Activated T-cell treated with anti-CD3 and anti-CD28 coated beads, Interleukin-2, amount 50 U/mL, for 4 hours (primary cell): ENCODE results near the gene MED12L. TPM values are rescaled to one million over a fixed set of nuclear protein-coding genes. Genes with fewer than 3 reads are reported as not detected.
"Not testable (repeated sequence)": the region's sequence is repeated elsewhere in the genome, so short reads cannot be mapped to it uniquely, and the experiment has no call there.

Experiments
- ATAC-seq, 2 donors: fragments of 200-7000 bp; cut with Tn5 transposase; one replicate each; pipeline ENCODE4 v1.10.0; 2021
- DNase-seq: peaks from one replicate; pipeline ENCODE4 v3.0.0-alpha.2; 2020
- H3K27me3 Mint-ChIP-seq: one replicate; pipeline ENCODE4 v1.8.0; 2021; ENCODE audit warnings: low read depth, mixed read lengths
- H3K36me3 Mint-ChIP-seq: one replicate; pipeline ENCODE4 v1.8.0; 2022; ENCODE audit warnings: mixed read lengths; ENCODE audit not compliant: insufficient read depth
- H3K4me1 Mint-ChIP-seq: one replicate; pipeline ENCODE4 v1.8.0; 2021; ENCODE audit warnings: low read depth, mixed read lengths
- H3K4me3 Mint-ChIP-seq: one replicate; pipeline ENCODE4 v1.8.0; 2021; ENCODE audit warnings: mild to moderate bottlenecking, moderate library complexity, mixed read lengths
- H3K9me3 Mint-ChIP-seq: one replicate; pipeline ENCODE4 v1.8.0; 2021; ENCODE audit warnings: mixed read lengths
- total RNA-seq, 3 donors: library from RNA; stranded (reverse); gene quantifications; one replicate each; pipeline ENCODE4 v1.2.1, GENCODE V29; 2021

MED12L gene
- total RNA-seq, 3 donors from 2014 or later, result 1.1 to 3.3 (median 1.9) TPM

DNA sequence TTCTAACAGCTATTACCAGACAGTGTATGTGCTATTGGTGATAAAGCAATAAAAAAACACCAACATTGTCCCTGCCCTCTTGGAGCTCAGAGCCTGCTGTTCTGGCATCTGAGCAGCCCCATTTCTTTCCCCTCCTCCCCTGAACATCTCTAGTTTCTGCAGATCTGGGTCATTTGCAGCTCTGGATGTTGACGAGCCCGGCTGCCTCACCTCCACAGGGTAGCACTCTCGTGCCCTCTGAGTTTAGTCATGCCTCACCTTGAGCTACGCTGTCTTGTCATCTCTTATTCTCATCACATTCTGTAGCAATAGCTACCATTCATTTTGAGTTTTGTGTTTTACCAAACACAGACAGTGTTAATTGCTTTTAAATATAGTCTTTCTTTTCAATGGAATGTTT is 147.5 kb downstream of the MED12L start:
- Mint-ChIP-seq H3K4me3 (no peak overlapping the region), H3K4me1 (peaks cover 24% of the 10 kb centered on the region), H3K27me3 (no peaks in the 10 kb centered on the region), H3K9me3 (no peaks in the 10 kb centered on the region), H3K36me3 (no peaks in the 10 kb centered on the region)
- DNase-seq (no peak), ATAC-seq (peak in 1 of 2 donors; percentile 24)

DNA sequence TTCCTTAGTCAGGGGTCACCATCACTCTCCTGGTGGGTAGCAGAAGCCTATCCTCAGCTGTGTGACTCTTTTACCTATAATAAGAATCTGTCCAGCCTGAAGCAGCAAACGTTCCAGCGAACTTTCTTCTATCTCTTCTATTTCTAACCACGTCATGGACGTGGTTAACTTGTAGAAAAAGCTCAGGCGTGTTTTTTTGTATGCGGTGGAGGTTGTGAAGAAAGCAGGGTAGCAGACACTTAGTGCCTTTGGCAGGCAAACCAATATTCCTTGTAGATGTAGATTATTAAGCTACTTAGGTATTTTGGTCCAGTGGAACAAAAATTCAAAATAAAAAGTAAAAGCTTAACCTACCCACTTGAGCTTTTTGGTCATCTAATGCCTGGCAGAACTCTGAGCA is 149.4 kb downstream of the MED12L start:
- Mint-ChIP-seq H3K36me3 (no peaks in the 10 kb centered on the region), H3K27me3 (no peaks in the 10 kb centered on the region), H3K4me3 (no peak overlapping the region), H3K4me1 (peaks cover 16% of the 10 kb centered on the region), H3K9me3 (no peaks in the 10 kb centered on the region)
- no peak for DNase-seq
- ATAC-seq, result no peak

DNA sequence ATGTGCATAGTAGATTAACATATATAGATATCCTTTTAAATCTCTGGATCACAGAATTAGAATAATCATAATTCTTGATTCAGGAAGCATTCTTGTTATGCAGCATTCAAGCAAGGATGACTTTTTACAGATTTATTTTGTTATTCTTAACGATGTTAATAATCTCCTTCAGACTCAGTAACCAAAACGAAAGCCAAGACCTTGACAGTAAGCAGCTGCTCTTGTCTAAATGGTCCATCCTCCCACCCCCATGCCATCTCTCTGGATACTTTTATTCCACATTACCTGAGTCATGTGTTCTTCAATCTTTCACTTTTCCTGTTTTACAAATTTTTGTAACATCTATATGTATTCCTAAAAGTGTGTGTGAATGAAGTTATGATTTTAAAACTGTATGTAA is 150.9 kb downstream of the MED12L start:
- Mint-ChIP-seq H3K36me3 (no peaks in the 10 kb centered on the region), H3K27me3 (no peaks in the 10 kb centered on the region), H3K4me1 (peaks cover 3% of the 10 kb centered on the region), H3K4me3 (no peak overlapping the region), H3K9me3 (no peaks in the 10 kb centered on the region)
- no peak for DNase-seq
- ATAC-seq, result no peak

DNA sequence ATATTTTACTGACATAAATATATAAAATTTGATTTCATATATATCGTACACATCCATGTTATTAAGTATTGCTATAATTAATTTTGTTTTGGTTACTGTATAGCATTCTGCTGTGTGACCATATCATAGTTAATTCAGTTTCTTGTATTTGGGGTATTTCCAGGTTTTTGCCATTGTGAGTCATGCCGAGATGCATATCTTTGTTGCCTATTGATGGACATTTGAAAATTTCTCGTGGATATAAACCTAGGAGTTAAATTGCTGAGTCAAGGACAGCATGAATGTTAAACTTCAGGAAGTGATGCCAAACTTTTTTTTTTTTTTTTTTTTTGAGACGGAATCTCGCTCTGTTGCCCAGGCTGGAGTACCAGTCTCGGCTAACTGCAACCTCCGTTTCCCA is 151.3 kb downstream of the MED12L start:
- no peaks in the 10 kb centered on the region for H3K9me3 Mint-ChIP-seq
- no peaks in the 10 kb centered on the region for H3K4me1 Mint-ChIP-seq
- ATAC-seq, result no peak
- peaks cover 2% of the 10 kb centered on the region for H3K27me3 Mint-ChIP-seq
- DNase-seq, result no peak
- H3K4me3 Mint-ChIP-seq, result no peak overlapping the region
- no peaks in the 10 kb centered on the region for H3K36me3 Mint-ChIP-seq

- H3K27me3 Mint-ChIP-seq, ATAC-seq: not testable (repeated sequence)
These were observed 156.5 kb downstream of the MED12L start for GRCh38 chr3:151242006-151242405.

GRCh38 chr3:151248772-151249337 is 163.4 kb downstream of the MED12L start:
- DNase-seq, result no peak
- Mint-ChIP-seq H3K27me3 (no peaks in the 10 kb centered on the region), H3K4me1 (no peaks in the 10 kb centered on the region), H3K9me3 (no peaks in the 10 kb centered on the region), H3K4me3 (no peak overlapping the region), H3K36me3 (no peaks in the 10 kb centered on the region)
- ATAC-seq, result no peak

More at GRCh38 chr3:151242006-151242405, 156.5 kb downstream of the MED12L start:
- H3K9me3 Mint-ChIP-seq, H3K36me3 Mint-ChIP-seq, H3K4me3 Mint-ChIP-seq, DNase-seq, H3K4me1 Mint-ChIP-seq: not testable (repeated sequence)

DNA sequence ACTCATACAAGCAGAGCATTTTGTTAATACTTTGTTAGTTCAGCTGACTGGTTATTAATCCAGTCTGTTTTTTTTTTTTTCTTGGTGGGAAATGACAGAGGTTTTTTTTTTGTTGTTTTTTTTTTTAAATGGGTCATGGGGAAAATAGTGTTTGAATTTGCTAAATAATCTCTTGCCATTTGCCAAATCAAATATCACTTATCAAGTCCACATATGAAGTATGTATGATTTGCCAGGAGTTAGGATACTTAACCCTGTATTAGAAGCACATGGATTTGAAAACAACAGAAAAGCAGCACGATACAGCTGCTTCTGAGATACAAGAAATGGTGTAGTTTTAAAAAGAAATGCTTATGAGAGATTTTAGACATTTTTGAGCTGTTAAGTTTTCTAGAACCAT is 171.3 kb downstream of the MED12L start:
- peaks cover 1% of the 10 kb centered on the region for H3K36me3 Mint-ChIP-seq
- no peaks in the 10 kb centered on the region for H3K4me1 Mint-ChIP-seq
- peaks cover 4% of the 10 kb centered on the region for H3K27me3 Mint-ChIP-seq
- H3K4me3 Mint-ChIP-seq, result no peak overlapping the region
- DNase-seq (no peak), ATAC-seq (no peak)
- H3K9me3 Mint-ChIP-seq, result no peaks in the 10 kb centered on the region

DNA sequence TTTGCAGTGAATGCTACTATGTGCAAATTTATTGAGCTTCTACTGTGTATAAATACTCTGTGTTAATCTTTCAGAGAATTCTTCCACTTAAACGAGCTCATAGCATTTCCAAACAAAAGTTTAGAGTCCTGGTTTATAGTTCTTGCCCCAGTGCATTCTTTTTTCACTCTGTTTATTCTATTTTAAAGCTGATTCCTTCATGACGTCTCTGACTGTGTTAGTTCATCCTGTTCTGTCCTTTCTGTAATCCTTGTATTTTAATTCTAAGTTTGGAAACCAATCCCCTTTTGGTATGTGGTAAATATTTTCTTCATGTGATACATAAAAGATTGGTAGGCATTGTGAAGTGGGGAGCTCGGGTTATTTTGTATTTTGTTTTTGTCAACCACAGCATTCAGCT is 174.2 kb downstream of the MED12L start:
- H3K4me1 Mint-ChIP-seq, result no peaks in the 10 kb centered on the region
- no peak overlapping the region for H3K4me3 Mint-ChIP-seq
- peaks cover 4% of the 10 kb centered on the region for H3K27me3 Mint-ChIP-seq
- no peaks in the 10 kb centered on the region for H3K9me3 Mint-ChIP-seq
- DNase-seq, result no peak
- no peak for ATAC-seq
- H3K36me3 Mint-ChIP-seq, result peaks cover 1% of the 10 kb centered on the region

DNA sequence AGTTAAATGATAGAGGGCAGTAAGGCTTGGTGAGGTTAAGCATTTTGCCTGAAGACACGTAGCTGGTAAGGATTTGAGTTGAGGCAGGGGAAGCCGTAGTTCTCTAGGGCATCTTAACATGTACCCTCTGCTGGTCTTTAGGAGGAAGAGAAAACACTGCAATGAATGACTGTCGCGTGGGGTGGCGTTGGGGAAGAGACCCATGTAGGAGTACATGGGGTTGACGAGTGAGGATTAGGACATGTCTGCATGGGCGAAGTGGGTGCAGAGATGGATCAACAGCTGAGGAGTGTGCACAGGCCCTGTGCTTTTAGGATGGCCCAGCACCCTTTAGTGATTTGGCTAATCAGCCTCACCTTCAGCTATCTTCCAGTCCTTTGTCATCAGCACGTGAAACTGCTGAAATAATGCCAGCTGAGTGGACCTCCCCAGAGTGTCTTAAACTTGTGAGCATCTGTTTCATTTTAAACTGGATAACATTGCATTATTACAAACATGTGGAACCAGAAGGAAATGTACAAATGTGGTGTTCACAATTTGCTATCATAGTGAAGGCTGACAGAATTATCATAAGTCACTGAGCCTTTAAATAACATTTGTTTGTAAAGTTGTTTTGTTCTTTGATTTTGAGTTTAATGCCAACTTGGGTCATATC is 177.5 kb downstream of the MED12L start:
- ATAC-seq, result no peak
- Mint-ChIP-seq H3K36me3 (peaks cover 1% of the 10 kb centered on the region), H3K27me3 (peaks cover 4% of the 10 kb centered on the region)

GRCh38 chr3:151264605-151265004 is 179.1 kb downstream of the MED12L start:
- peaks cover 4% of the 10 kb centered on the region for H3K27me3 Mint-ChIP-seq
- H3K36me3 Mint-ChIP-seq, result peaks cover 1% of the 10 kb centered on the region
- DNase-seq (no peak), ATAC-seq (no peak)
- peaks cover 13% of the 10 kb centered on the region for H3K4me1 Mint-ChIP-seq
- no peak overlapping the region for H3K4me3 Mint-ChIP-seq
- H3K9me3 Mint-ChIP-seq, result no peaks in the 10 kb centered on the region

More for the DNA sequence above, 177.5 kb downstream of the MED12L start:
- Mint-ChIP-seq H3K9me3 (no peaks in the 10 kb centered on the region), H3K4me1 (peaks cover 3% of the 10 kb centered on the region), H3K4me3 (no peak overlapping the region)
- no peak for DNase-seq

DNA sequence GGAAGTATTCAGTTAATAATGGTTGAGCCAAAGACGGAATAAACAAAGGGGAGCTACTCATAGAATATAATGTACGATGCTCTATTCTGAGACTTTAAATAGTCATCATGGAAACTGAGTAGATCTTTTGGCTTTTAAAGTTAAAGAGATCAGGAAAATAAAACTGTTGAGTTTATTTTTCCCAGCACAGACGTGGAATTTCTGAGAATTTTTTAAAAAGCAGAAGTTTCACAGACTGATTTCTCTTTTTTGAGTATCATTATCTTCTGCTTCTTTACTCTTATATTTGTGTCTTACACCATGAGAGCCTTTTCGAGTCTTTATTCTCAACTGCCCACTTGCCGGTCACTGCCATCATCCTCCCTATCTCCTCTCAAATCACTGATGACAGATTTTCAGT is 179.7 kb downstream of the MED12L start:
- no peaks in the 10 kb centered on the region for H3K9me3 Mint-ChIP-seq
- peaks cover 16% of the 10 kb centered on the region for H3K4me1 Mint-ChIP-seq
- no peak overlapping the region for H3K4me3 Mint-ChIP-seq
- H3K36me3 Mint-ChIP-seq, result peaks cover 1% of the 10 kb centered on the region
- ATAC-seq (no peak), DNase-seq (no peak)
- H3K27me3 Mint-ChIP-seq, result peaks cover 3% of the 10 kb centered on the region

- ATAC-seq, result no peak
- Mint-ChIP-seq H3K9me3 (no peaks in the 10 kb centered on the region), H3K36me3 (no peaks in the 10 kb centered on the region), H3K4me3 (no peak overlapping the region), H3K4me1 (peaks cover 18% of the 10 kb centered on the region), H3K27me3 (peaks cover under 1% of the 10 kb centered on the region)
- no peak for DNase-seq
These were observed 180.4 kb downstream of the MED12L start for GRCh38 chr3:151265866-151266265.

- Mint-ChIP-seq H3K27me3 (no peaks in the 10 kb centered on the region), H3K36me3 (no peaks in the 10 kb centered on the region), H3K4me1 (peaks cover 18% of the 10 kb centered on the region), H3K9me3 (no peaks in the 10 kb centered on the region), H3K4me3 (no peak overlapping the region)
- DNase-seq (no peak), ATAC-seq (no peak)
These were observed 181.6 kb downstream of the MED12L start for GRCh38 chr3:151267066-151267465.

- ATAC-seq, result peak; percentile 85 to 90
- peaks cover 18% of the 10 kb centered on the region for H3K4me1 Mint-ChIP-seq
- no peaks in the 10 kb centered on the region for H3K36me3 Mint-ChIP-seq
- H3K27me3 Mint-ChIP-seq, result no peaks in the 10 kb centered on the region
- no peaks in the 10 kb centered on the region for H3K9me3 Mint-ChIP-seq
- H3K4me3 Mint-ChIP-seq, result peak overlapping the region; percentile 51
- no peak for DNase-seq
These were observed 183.1 kb downstream of the MED12L start for GRCh38 chr3:151268267-151269235.
